Heart right ventricle (tissue), 16 donors: ENCODE measurements around the gene PLCH1. TPM values are rescaled to one million over a fixed set of nuclear protein-coding genes. Genes with fewer than 3 reads are reported as not detected.

Source experiments
- ATAC-seq, 8 donors: fragments of 200-7000 bp; cut with Tn5 transposase; one replicate each; pipeline ENCODE4 v1.9.1; 2020; ENCODE audit warnings: mild to moderate bottlenecking in 8 of 8, moderate library complexity in 8 of 8, moderate number of reproducible peaks in 1 of 8
- DNase-seq, 2 donors: peaks; one replicate each; pipeline ENCODE4 v3.0.0-alpha.2; 2020
- H3K27ac ChIP-seq, 10 donors: fragments of 200-600 bp; sonication (generic) in 2 of 10; one replicate each; pipeline versions ENCODE4 v1.5.0 to v1.8.0; 2020 to 2022; ENCODE audit warnings: mild to moderate bottlenecking in 3 of 10
- H3K27me3 ChIP-seq, 7 donors: fragments of 200-600 bp; one replicate each; pipeline ENCODE4 v1.8.0; 2021 to 2022; ENCODE audit warnings: mild to moderate bottlenecking in 2 of 7
- H3K36me3 ChIP-seq, 9 donors: fragments of 200-600 bp; sonication (generic) in 1 of 9; one replicate each; pipeline versions ENCODE4 v1.5.0 to v1.8.0; 2020 to 2022; ENCODE audit warnings: mild to moderate bottlenecking in 2 of 9
- H3K4me1 ChIP-seq, 9 donors: fragments of 200-600 bp; sonication (generic) in 1 of 9; one replicate each; pipeline versions ENCODE4 v1.5.0 to v1.8.0; 2020 to 2022; ENCODE audit warnings: mild to moderate bottlenecking in 4 of 9
- H3K4me3 ChIP-seq, 10 donors: fragments of 200-600 bp; sonication (generic) in 2 of 10; one replicate each; pipeline versions ENCODE4 v1.5.0 to v1.8.0; 2020 to 2022; ENCODE audit warnings: mild to moderate bottlenecking in 7 of 10, moderate library complexity in 2 of 10
- H3K9me3 ChIP-seq, 11 donors: fragments of 200-600 bp in 10 of 11; sonication (generic) in 2 of 11; one replicate each; pipeline versions ENCODE4 v1.5.0 to v1.8.0; 2013 to 2022; ENCODE audit warnings: mild to moderate bottlenecking in 2 of 11, control low read depth in 1 of 11, moderate library complexity in 1 of 11
- CTCF ChIP-seq, 9 donors: fragments of 200-600 bp; sonication (generic) in 2 of 9; IDR thresholded peaks; one replicate each; pipeline versions ENCODE4 v1.5.0 to v1.8.0; 2021 to 2022; ENCODE audit warnings: antibody characterized with exemption in 9 of 9, mild to moderate bottlenecking in 5 of 9, moderate library complexity in 1 of 9
- WGBS, 2 donors: extraction: QIAGEN DNeasy Blood & Tissue Kit; methylation state at CpG; one replicate each; pipeline ENCODE4 v1.1.7; 2013; ENCODE audit warnings: inconsistent platforms in 1 of 2; 5-methylcytosine and 5-hydroxymethylcytosine counted together
- intact Hi-C, 10 donors: fragments of 100-400 bp; cut with DNase I; formaldehyde crosslinking; loops; one replicate each; pipeline versions ENCODE4 v1.11.1 to v1.14.2; 2022
- polyA plus RNA-seq, 2 donors: library from polyadenylated mRNA; stranded (reverse); fragments of 200-250 nt; gene quantifications; one replicate each; pipeline ENCODE4 v1.2.3, GENCODE V29; 2013
- total RNA-seq, 10 donors: library from RNA; stranded (reverse); fragmentation: NEBNext Ultra II Directional in 3 of 10; extraction: Animal tissue kit (Norgen Biotek cat#: 25700) in 3 of 10; gene quantifications; one replicate each; pipeline versions ENCODE4 v1.2.1 to v1.2.4, GENCODE V29; 2021 to 2023
- donor health status: Arrhythmogenic right ventricular cardiomyopathy.
- donor health status: ischemic (EF 13 %, LVEDD 7.1; RV severe dilation, severe dysfunction).
- donor health status: healthy with polysubstance abuse.
- donor health status: DM: no; HTN: yes; CAD: no.
- donor health status: DM: no; HTN: no; CAD: no.
- donor health status: ischemic (EF 25% LVEDD 6.9; RV normal size, moderate dysfunction).
- donor health status: ischemic (EF 25% LVEDD 5.7; RV mildly dilated, moderate dysfunction).
- donor health status: healthy.
- donor health status: DM: yes; HTN: yes; CAD: no.
- donor health status: Ischemic cardiomyopathy.
- donor health status: ischemic (EF 35%, LVEDD 5.7; RV mildly dilated, moderate dysfunction).
- donor health status: nonischemic (EF 11% LVEDD 7.7; RV severe dilation, severe dysfunction).
- donor health status: DM: yes; HTN: yes; CAD: no.
- donor health status: PGD.
- donor health status: ischemic (EF 29% LVEDD 5.4; RV normal size, mild dysfunction).
- donor health status: nonischemic (EF 23%, LVEDD 6.1; RV moderate dilation, normal function).

The PLCH1 gene
- total and polyA plus RNA-seq, 12 donors: 0.13 to 2.1 (median 0.51) TPM

DNA sequence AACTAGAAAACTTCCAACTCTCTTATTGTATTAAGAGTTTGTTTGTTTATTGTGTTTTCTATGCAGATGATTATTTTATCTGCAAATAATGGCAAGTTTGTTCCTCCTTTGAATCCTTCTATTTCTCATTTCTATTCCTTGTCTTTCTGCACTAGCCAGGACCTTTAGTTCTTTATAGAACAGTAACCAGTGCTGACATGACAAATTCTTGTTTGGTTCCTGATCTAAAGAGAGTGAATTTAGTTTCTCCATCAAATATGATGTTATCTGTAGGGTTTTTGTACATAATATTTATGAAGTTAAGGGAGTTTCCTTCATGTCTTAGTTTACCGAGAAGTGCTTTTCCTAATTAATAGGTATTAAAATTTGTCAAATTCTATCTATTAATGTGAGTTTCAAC lies 350.6 kb downstream of the PLCH1 start:
- no peak for TF ChIP-seq CTCF (IDR thresholded peaks at IDR 0.05)
- Histone ChIP-seq H3K4me3 (no peak overlapping the region), H3K27me3 (no peaks in the 10 kb centered on the region), H3K27ac (no peak overlapping the region), H3K36me3 (no peaks in the 10 kb centered on the region), H3K4me1 (peaks cover 0 to 33% (median 10%) of the 10 kb centered on the region in 9 donors), H3K9me3 (peaks cover 0 to 9% (median 0%) of the 10 kb centered on the region in 11 donors)
- intact Hi-C loops: no loop called here
- ATAC-seq: no peak
- no peak for DNase-seq
- 94 to 100% methylated on average over 1 of the region's 1 CpG for WGBS, 2 donors

DNA sequence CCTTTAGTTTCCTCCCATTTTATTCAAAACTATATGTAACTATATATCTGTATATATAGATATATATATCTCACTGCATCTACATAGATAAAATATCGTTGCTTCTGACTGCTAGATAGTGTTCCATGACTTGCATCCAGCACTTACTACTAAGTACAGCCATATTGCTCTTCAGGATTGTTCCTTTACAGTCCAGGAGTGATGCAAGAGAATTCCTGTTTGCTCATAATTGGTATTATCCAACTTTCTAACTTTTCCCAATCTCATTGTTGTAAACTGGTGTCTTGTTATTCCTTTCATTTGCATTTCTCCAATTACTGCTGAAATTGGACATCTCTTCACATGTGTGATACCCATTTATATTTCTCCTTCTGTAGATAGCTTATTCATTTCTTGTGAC lies 351.6 kb downstream of the PLCH1 start:
- TF ChIP-seq CTCF (IDR thresholded peaks at IDR 0.05): no peak
- no peak for ATAC-seq
- WGBS, 2 donors: 47 to 52% methylated on average over 1 of the region's 1 CpG

DNA sequence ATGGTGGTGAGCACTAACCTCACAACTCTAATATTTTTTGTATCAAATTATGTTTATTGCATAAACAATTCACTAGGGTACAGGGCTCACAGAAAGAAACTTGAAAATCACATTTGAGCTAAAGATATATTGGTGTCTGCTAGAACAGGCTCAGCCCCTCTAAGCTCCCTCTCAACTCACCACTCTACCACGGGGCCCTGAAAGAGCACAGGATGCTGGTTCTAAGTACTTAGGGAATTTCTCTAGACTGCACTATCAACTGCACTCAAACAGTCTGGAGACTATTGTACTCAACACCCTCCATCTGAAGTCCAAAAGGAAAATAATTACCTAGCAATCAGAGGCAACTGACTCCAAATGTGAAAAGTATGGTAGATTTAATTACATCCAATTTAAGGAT lies 352.7 kb downstream of the PLCH1 start:
- 21 to 30% methylated on average over 1 of the region's 1 CpG for WGBS, 2 donors
- Histone ChIP-seq H3K4me3 (no peak overlapping the region), H3K27ac (peak overlapping the region in 8 of 10 donors; percentile 33 to 80 (median 55)), H3K9me3 (peaks cover 0 to 9% (median 0%) of the 10 kb centered on the region in 11 donors), H3K27me3 (no peaks in the 10 kb centered on the region), H3K4me1 (peaks cover 0 to 33% (median 10%) of the 10 kb centered on the region in 9 donors), H3K36me3 (no peaks in the 10 kb centered on the region)
- no peak for DNase-seq
- intact Hi-C loops: no loop called here
- TF ChIP-seq CTCF (IDR thresholded peaks at IDR 0.05): no peak
- ATAC-seq: peak in 4 of 8 donors; percentile 9 to 56 (median 38)

More for the DNA sequence above, 351.6 kb downstream of the PLCH1 start:
- Histone ChIP-seq H3K27me3 (no peaks in the 10 kb centered on the region), H3K9me3 (peaks cover 0 to 9% (median 0%) of the 10 kb centered on the region in 11 donors), H3K36me3 (no peaks in the 10 kb centered on the region), H3K4me3 (no peak overlapping the region), H3K27ac (no peak overlapping the region), H3K4me1 (peaks cover 0 to 33% (median 10%) of the 10 kb centered on the region in 9 donors)
- DNase-seq: no peak
- intact Hi-C loops: no loop called here

GRCh38 chr3:155391551-155391958 lies 353.3 kb downstream of the PLCH1 start:
- Histone ChIP-seq H3K4me3 (no peak overlapping the region), H3K36me3 (no peaks in the 10 kb centered on the region), H3K4me1 (peaks cover 0 to 38% (median 10%) of the 10 kb centered on the region in 9 donors), H3K27me3 (no peaks in the 10 kb centered on the region), H3K27ac (peak overlapping the region in 9 of 10 donors; percentile 6 to 80 (median 50)), H3K9me3 (peaks cover 0 to 9% (median 0%) of the 10 kb centered on the region in 11 donors)
- intact Hi-C loops: no loop called here
- DNase-seq: peak in 1 of 2 donors; percentile 70
- 14 to 19% methylated on average over 2 of the region's 2 CpGs for WGBS, 2 donors
- no peak for TF ChIP-seq CTCF (IDR thresholded peaks at IDR 0.05)
- ATAC-seq: peak; percentile 89 to 99 (median 94)
